Keratinocyte (primary cell): Measurements from ENCODE around the gene PDZD2. TPM values are rescaled to one million over a fixed set of nuclear protein-coding genes. Genes with fewer than 3 reads are reported as not detected.

Source experiments
- DNase-seq: peaks from one replicate; pipeline ENCODE4 v3.0.0-alpha.2; 2011; ENCODE audit warnings: low read depth, missing footprints, low spot score
- FAIRE-seq: peaks from 2 replicates; lab custom pipeline; 2011; peaks lifted over from hg19 to GRCh38; lab: Jason Lieb, UNC
- H2AFZ ChIP-seq: 2 replicates; pipeline ENCODE4 v1.6.0; 2012; ENCODE audit warnings: low read length, control low read depth, inconsistent platforms; ENCODE audit not compliant: control insufficient read depth
- H3K27ac ChIP-seq: 2 replicates; pipeline ENCODE4 v1.5.1; 2011; ENCODE audit warnings: low read length; ENCODE audit not compliant: control insufficient read depth, insufficient read depth
- H3K27me3 ChIP-seq: 3 replicates; pipeline ENCODE4 v1.6.0; 2011; ENCODE audit warnings: low read length; ENCODE audit not compliant: control insufficient read depth, insufficient read depth; ENCODE audit errors: extremely low read depth
- H3K36me3 ChIP-seq, 2 experiments: 2 replicates in 1 of 2; 3 replicates in 1 of 2; pipeline ENCODE4 v1.5.1; 2011; ENCODE audit warnings: low read length in 2 of 2, mild to moderate bottlenecking in 1 of 2; ENCODE audit not compliant: control insufficient read depth in 2 of 2, insufficient read depth in 2 of 2; ENCODE audit errors: extremely low read depth in 1 of 2
- H3K4me1 ChIP-seq: 3 replicates; pipeline ENCODE4 v1.5.1; 2011; ENCODE audit warnings: low read length; ENCODE audit not compliant: control insufficient read depth, insufficient read depth; ENCODE audit errors: extremely low read depth
- H3K4me2 ChIP-seq: 3 replicates; pipeline ENCODE4 v1.6.0; 2011; ENCODE audit warnings: low read depth, low read length; ENCODE audit not compliant: control insufficient read depth, insufficient read depth; ENCODE audit errors: extremely low read depth
- H3K4me3 ChIP-seq, 3 experiments: fragments of 200-600 bp in 1 of 3; sonication (generic) in 1 of 3; 2 replicates in 2 of 3; 3 replicates in 1 of 3; pipeline ENCODE4 v1.5.1; 2011 to 2016; ENCODE audit warnings: low read length in 3 of 3, mild to moderate bottlenecking in 3 of 3, control low read depth in 2 of 3, inconsistent platforms in 1 of 3, low read depth in 1 of 3, mixed read lengths in 1 of 3, mixed run types in 1 of 3, moderate library complexity in 1 of 3; ENCODE audit not compliant: control insufficient read depth in 2 of 3, insufficient read depth in 2 of 3; ENCODE audit errors: extremely low read depth in 1 of 3
- H3K79me2 ChIP-seq: 2 replicates; pipeline ENCODE4 v1.6.0; 2012; ENCODE audit warnings: low read length; ENCODE audit not compliant: control insufficient read depth, insufficient read depth
- H3K9ac ChIP-seq: 3 replicates; pipeline ENCODE4 v1.6.0; 2011; ENCODE audit warnings: low read length; ENCODE audit not compliant: control insufficient read depth, insufficient read depth; ENCODE audit errors: extremely low read depth
- H3K9me1 ChIP-seq: 3 replicates; pipeline ENCODE4 v1.6.0; 2011; ENCODE audit warnings: low read length; ENCODE audit not compliant: control insufficient read depth, insufficient read depth; ENCODE audit errors: extremely low read depth
- H3K9me3 ChIP-seq: 2 replicates; pipeline ENCODE4 v1.5.1; 2012; ENCODE audit warnings: low read depth, low read length; ENCODE audit not compliant: control insufficient read depth
- H4K20me1 ChIP-seq: 3 replicates; pipeline ENCODE4 v1.6.0; 2011; ENCODE audit warnings: low read length; ENCODE audit not compliant: control insufficient read depth, insufficient read depth; ENCODE audit errors: extremely low read depth
- CTCF ChIP-seq, 3 experiments: IDR thresholded peaks in 1 of 3; conservative IDR thresholded peaks in 1 of 3; optimal IDR thresholded peaks in 1 of 3; 2 replicates in 2 of 3; 3 replicates in 1 of 3; pipeline versions ENCODE3 to v1.5.1; 2011; ENCODE audit warnings: low read length in 3 of 3, mild to moderate bottlenecking in 3 of 3, moderate library complexity in 2 of 3, control low read depth in 1 of 3, inconsistent platforms in 1 of 3; ENCODE audit not compliant: insufficient read depth in 2 of 3; ENCODE audit errors: extremely low read depth in 1 of 3
- EZH2 ChIP-seq: IDR thresholded peaks from one replicate; pipeline ENCODE4 v1.6.1; 2012; ENCODE audit warnings: inconsistent platforms, mild to moderate bottlenecking, low read length, moderate library complexity
- dilution Hi-C: fragments of 300-500 bp; cut with MboI; formaldehyde crosslinking; loops from one replicate; pipeline ENCODE4 v1.7.0; 2020; ENCODE audit warnings: low sequenced_read_pairs; ENCODE audit not compliant: extremely low pct_ligation_motif_present
- polyA plus RNA-seq, 5 experiments: library from polyadenylated mRNA; depleted of rRNA in 3 of 5; stranded (reverse) in 3 of 5; stranded (forward) in 1 of 5; unstranded in 1 of 5; fragments of >200 nt; gene quantifications; 1 replicate in 1 of 5; 2 replicates in 3 of 5; 3 replicates in 1 of 5; pipeline versions ENCODE4 v1.2.1 to v1.2.3, GENCODE V29; 2011 to 2012; ENCODE audit warnings: missing spikeins in 2 of 5, low read depth in 1 of 5, low replicate concordance in 1 of 5

The PDZD2 gene
- polyA plus RNA-seq, 1 donor (not counting 4 experiments of a cell fraction or from before 2014, with no cell fraction given) = 7.3 TPM

- no peaks in the 10 kb centered on the region for H3K36me3 ChIP-seq
- no peaks in the 10 kb centered on the region for H3K4me1 ChIP-seq
- H3K79me2 ChIP-seq = no peaks in the 10 kb centered on the region
- dilution Hi-C loops = no loop called here
- DNase-seq = no peak
- no peaks in the 10 kb centered on the region for H3K9me1 ChIP-seq
- no peak overlapping the region for H2AFZ ChIP-seq
- FAIRE-seq = no peak
- no peaks in the 10 kb centered on the region for H3K27me3 ChIP-seq
- H3K4me3 ChIP-seq = no peak overlapping the region
- H3K27ac ChIP-seq = no peak overlapping the region
- no peak for TF ChIP-seq CTCF (optimal IDR thresholded peaks at IDR 0.05 in 1 of 3, IDR thresholded peaks at IDR 0.05 in 1 of 3, conservative IDR thresholded peaks at IDR 0.05 in 1 of 3; ENCODE audit: extremely low read depth in 1 of 3, insufficient read depth in 2 of 3, low read length in 3 of 3)
- no peak for TF ChIP-seq EZH2
- H3K9me3 ChIP-seq = no peaks in the 10 kb centered on the region
- H4K20me1 ChIP-seq = no peaks in the 10 kb centered on the region
- H3K9ac ChIP-seq = no peak overlapping the region
- H3K4me2 ChIP-seq = no peak overlapping the region
Measured at GRCh38 chr5:31750215-31750614, 111.3 kb downstream of the PDZD2 start.

- no peaks in the 10 kb centered on the region for H4K20me1 ChIP-seq
- no peaks in the 10 kb centered on the region for H3K79me2 ChIP-seq
- H3K9ac ChIP-seq = no peak overlapping the region
- DNase-seq (no peak), FAIRE-seq (no peak)
- H3K36me3 ChIP-seq = no peaks in the 10 kb centered on the region
- H3K27me3 ChIP-seq = no peaks in the 10 kb centered on the region
- H3K9me3 ChIP-seq = no peaks in the 10 kb centered on the region
- H3K4me1 ChIP-seq = no peaks in the 10 kb centered on the region
- H3K4me2 ChIP-seq = no peak overlapping the region
- no peak for TF ChIP-seq CTCF (optimal IDR thresholded peaks at IDR 0.05 in 1 of 3, IDR thresholded peaks at IDR 0.05 in 1 of 3, conservative IDR thresholded peaks at IDR 0.05 in 1 of 3; ENCODE audit: extremely low read depth in 1 of 3, insufficient read depth in 2 of 3, low read length in 3 of 3)
- TF ChIP-seq EZH2 = no peak
- no peak overlapping the region for H2AFZ ChIP-seq
- H3K9me1 ChIP-seq = no peaks in the 10 kb centered on the region
- no peak overlapping the region for H3K27ac ChIP-seq
- dilution Hi-C loops = no loop called here
- no peak overlapping the region for H3K4me3 ChIP-seq
Measured at GRCh38 chr5:31751610-31752009, 112.7 kb downstream of the PDZD2 start.
